SK-N-MC (cell line): ENCODE data around the gene CSAG1.
"Not testable (repeated sequence)": the region's sequence is repeated elsewhere in the genome, so short reads cannot be mapped to it uniquely, and the experiment has no call there.

Experiments
- EZH2 ChIP-seq: fragments of 200-600 bp; sonication (generic); IDR thresholded peaks from one replicate; pipeline ENCODE4 v1.6.1; 2017; ENCODE audit warnings: antibody characterized with exemption
- FOXP2 ChIP-seq: optimal IDR thresholded peaks from 2 replicates; pipeline ENCODE3; 2011; ENCODE audit warnings: mild to moderate bottlenecking, moderate library complexity; ENCODE audit not compliant: insufficient read depth; ENCODE audit errors: extremely low read length, control extremely low read depth
- POLR2AphosphoS5 ChIP-seq: IDR thresholded peaks from 2 replicates; pipeline ENCODE4 v1.6.1; 2012; ENCODE audit warnings: mild to moderate bottlenecking, low read depth, low read length, borderline replicate concordance

DNA sequence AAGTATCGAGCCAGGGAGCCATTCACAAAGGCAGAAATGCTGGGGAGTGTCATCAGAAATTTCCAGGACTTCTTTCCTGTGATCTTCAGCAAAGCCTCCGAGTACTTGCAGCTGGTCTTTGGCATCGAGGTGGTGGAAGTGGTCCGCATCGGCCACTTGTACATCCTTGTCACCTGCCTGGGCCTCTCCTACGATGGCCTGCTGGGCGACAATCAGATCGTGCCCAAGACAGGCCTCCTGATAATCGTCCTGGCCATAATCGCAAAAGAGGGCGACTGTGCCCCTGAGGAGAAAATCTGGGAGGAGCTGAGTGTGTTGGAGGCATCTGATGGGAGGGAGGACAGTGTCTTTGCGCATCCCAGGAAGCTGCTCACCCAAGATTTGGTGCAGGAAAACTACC, 3.0 kb upstream of the CSAG1 start:
- TF ChIP-seq EZH2, POLR2AphosphoS5, FOXP2: not testable (repeated sequence)
